A549 treated with dexamethasone at 1 μM for 4 hours (cell line): ENCODE results near the gene LRRC10B. TPM values are rescaled to one million over a fixed set of nuclear protein-coding genes. Genes with fewer than 3 reads are reported as not detected.

ENCODE experiments used
- total RNA-seq: library from RNA; stranded (reverse); fragments of 200-300 nt; extraction: Qiagen RNA extraction; gene quantifications from 5 replicates; pipeline ENCODE4 v1.2.3, GENCODE V29; 2022

The LRRC10B gene
- total RNA-seq, result 0.07 to 0.28 TPM (median 0.18 TPM) in 5 replicates

GRCh38 chr11:61507962-61508861, at the start of gene LRRC10B:
TSS of gene LRRC10B (plus strand) at chr11:61508749. CDS start at chr11:61508999, 250 bp downstream.

Other genes with a start within 250 kb of the LRRC10B start
- 0.28 to 0.90 TPM (median 0.54 TPM) in 5 replicates for gene VWCE, start 213.4 kb upstream of the LRRC10B start, total RNA-seq
- gene DDB1, start 175.6 kb upstream of the LRRC10B start, total RNA-seq, result 161 to 185 TPM (median 176 TPM) in 5 replicates
- 49.5 to 71.9 TPM (median 67.7 TPM) in 5 replicates for gene TKFC, start 175.5 kb upstream of the LRRC10B start, total RNA-seq
- 34.5 to 45.7 TPM (median 45.3 TPM) in 5 replicates for gene CYB561A3, start 146.9 kb upstream of the LRRC10B start, total RNA-seq
- 84.8 to 104 TPM (median 91.3 TPM) in 5 replicates for gene TMEM138, start 146.4 kb upstream of the LRRC10B start, total RNA-seq
- 16.1 to 18.4 TPM (median 16.6 TPM) in 5 replicates for gene TMEM216, start 116.2 kb upstream of the LRRC10B start, total RNA-seq
- 73.0 to 80.6 TPM (median 76.0 TPM) in 5 replicates for gene CPSF7, start 78.8 kb upstream of the LRRC10B start, total RNA-seq
- 34.7 to 43.4 TPM (median 37.5 TPM) in 5 replicates for gene SDHAF2, start 78.6 kb upstream of the LRRC10B start, total RNA-seq
- 1.0 to 1.7 TPM (median 1.5 TPM) in 5 replicates for gene SYT7, start 72.3 kb downstream of the LRRC10B start, total RNA-seq
- 4.6 to 8.6 TPM (median 7.7 TPM) in 5 replicates for gene DAGLA, start 171.6 kb downstream of the LRRC10B start, total RNA-seq
- gene MYRF, start 243.9 kb downstream of the LRRC10B start, total RNA-seq, result 12.7 to 21.6 TPM (median 18.9 TPM) in 5 replicates